HepG2 (cell line): ENCODE data around the gene TALDO1. TPM values are rescaled to one million over a fixed set of nuclear protein-coding genes. Genes with fewer than 3 reads are reported as not detected.

Experiments
- AGO1 ChIP-seq: fragments of 200-400 bp; formaldehyde crosslinking; IDR thresholded peaks from 2 replicates; pipeline ENCODE4 v1.6.1; 2017; ENCODE audit warnings: mild to moderate bottlenecking, low read depth, low read length, moderate library complexity; ENCODE audit not compliant: poor library complexity, severe bottlenecking
- ARNTL ChIP-seq: sonication (generic); formaldehyde crosslinking; IDR thresholded peaks from 2 replicates; pipeline ENCODE4 v1.4.0; 2020; ENCODE audit warnings: mild to moderate bottlenecking, missing genetic modification reagents
- CREB1 ChIP-seq, 2 experiments: fragments of 450-650 bp in 1 of 2; IDR thresholded peaks; 2 replicates each; pipeline ENCODE4 v1.6.1; 2016 to 2017; ENCODE audit warnings: control low read depth in 1 of 2, mild to moderate bottlenecking in 1 of 2, missing compliant biosample characterization in 1 of 2, missing genetic modification characterization in 1 of 2
- FIP1L1 ChIP-seq: fragments of 200-400 bp; formaldehyde crosslinking; IDR thresholded peaks from 2 replicates; pipeline ENCODE4 v1.6.1; 2018; ENCODE audit warnings: low read depth, mild to moderate bottlenecking, low read length, moderate library complexity, borderline replicate concordance; ENCODE audit not compliant: insufficient read depth
- HMG20B ChIP-seq: conservative IDR thresholded peaks from 2 replicates; pipeline ENCODE4 v1.6.1; 2016; ENCODE audit warnings: missing genetic modification reagents, missing compliant biosample characterization
- ISX ChIP-seq: sonication (generic); formaldehyde crosslinking; conservative IDR thresholded peaks from 2 replicates; pipeline ENCODE4 v1.5.0; 2020; ENCODE audit warnings: missing genetic modification reagents
- KDM2A ChIP-seq: sonication (generic); formaldehyde crosslinking; IDR thresholded peaks from 2 replicates; pipeline ENCODE4 v1.4.0; 2020; ENCODE audit warnings: low read depth, missing genetic modification reagents, borderline replicate concordance
- MAZ ChIP-seq, 2 experiments: sonication (generic) in 1 of 2; formaldehyde crosslinking in 1 of 2; IDR thresholded peaks; 2 replicates each; pipeline versions ENCODE4 v1.5.0 to v1.6.1; 2012 to 2020; ENCODE audit warnings: low read depth in 2 of 2, mild to moderate bottlenecking in 2 of 2, borderline replicate concordance in 1 of 2, improper control_type of control experiment in 1 of 2, low read length in 1 of 2, missing genetic modification reagents in 1 of 2, moderate library complexity in 1 of 2
- MED8 ChIP-seq: sonication (generic); formaldehyde crosslinking; IDR thresholded peaks from 2 replicates; pipeline ENCODE4 v1.8.1; 2023; ENCODE audit warnings: mild to moderate bottlenecking, missing genetic modification reagents; ENCODE audit not compliant: insufficient replicate concordance
- RAD51 ChIP-seq: fragments of 450-650 bp; IDR thresholded peaks from 2 replicates; pipeline ENCODE4 v1.6.1; 2016; ENCODE audit warnings: borderline replicate concordance
- RNF2 ChIP-seq: fragments of 450-650 bp; conservative IDR thresholded peaks from 2 replicates; pipeline ENCODE4 v1.6.1; 2016; ENCODE audit warnings: low read depth
- TAF15 ChIP-seq: fragments of 200-400 bp; formaldehyde crosslinking; IDR thresholded peaks from one replicate; pipeline ENCODE4 v1.6.1; 2018; ENCODE audit warnings: mild to moderate bottlenecking, low read depth, low read length; ENCODE audit not compliant: poor library complexity, severe bottlenecking
- TGIF2 ChIP-seq: IDR thresholded peaks from 2 replicates; pipeline ENCODE4 v1.6.1; 2016; ENCODE audit warnings: control low read depth, missing compliant biosample characterization
- TOPORS ChIP-seq: sonication (generic); formaldehyde crosslinking; IDR thresholded peaks from 2 replicates; pipeline ENCODE4 v1.8.0; 2023; ENCODE audit warnings: mild to moderate bottlenecking, missing genetic modification reagents
- U2AF1 ChIP-seq: fragments of 200-400 bp; formaldehyde crosslinking; optimal IDR thresholded peaks from 2 replicates; pipeline ENCODE3; 2017; ENCODE audit warnings: mild to moderate bottlenecking, low read depth, low read length
- ZBTB3 ChIP-seq: sonication (generic); formaldehyde crosslinking; IDR thresholded peaks from 2 replicates; pipeline ENCODE4 v1.4.0; 2020; ENCODE audit warnings: low read depth, mild to moderate bottlenecking, moderate library complexity, missing genetic modification reagents, borderline replicate concordance
- ZFP36 ChIP-seq: fragments of 150-350 bp; IDR thresholded peaks from 2 replicates; pipeline ENCODE4 v1.6.1; 2018; ENCODE audit warnings: borderline replicate concordance, low read length, low read depth; ENCODE audit not compliant: partially characterized antibody
- ZFP37 ChIP-seq: sonication (generic); formaldehyde crosslinking; IDR thresholded peaks from 2 replicates; pipeline ENCODE4 v1.4.0; 2020; ENCODE audit warnings: missing genetic modification reagents, borderline replicate concordance
- ZNF124 ChIP-seq: sonication (generic); formaldehyde crosslinking; IDR thresholded peaks from 2 replicates; pipeline ENCODE4 v1.4.0; 2020; ENCODE audit warnings: missing genetic modification reagents
- ZNF3 ChIP-seq: IDR thresholded peaks from 2 replicates; pipeline ENCODE4 v1.7.0; 2017; ENCODE audit warnings: inconsistent platforms
- ZNF530 ChIP-seq: sonication (generic); formaldehyde crosslinking; IDR thresholded peaks from 2 replicates; pipeline ENCODE4 v1.5.0; 2020; ENCODE audit warnings: low read depth, mild to moderate bottlenecking, missing genetic modification reagents
- ZNF546 ChIP-seq: sonication (generic); formaldehyde crosslinking; conservative IDR thresholded peaks from 2 replicates; pipeline ENCODE4 v1.8.1; 2023; ENCODE audit warnings: mild to moderate bottlenecking, missing genetic modification reagents
- ZSCAN30 ChIP-seq: sonication (generic); formaldehyde crosslinking; IDR thresholded peaks from 2 replicates; pipeline ENCODE4 v1.5.0; 2020; ENCODE audit warnings: mild to moderate bottlenecking, missing genetic modification reagents
- polyA plus RNA-seq, 8 experiments: library from polyadenylated mRNA; depleted of rRNA in 3 of 8; stranded (reverse) in 7 of 8; unstranded in 1 of 8; fragments of >200 nt; fragmentation: Illumina TruSeq in 4 of 8; extraction: Trizol in 4 of 8; gene quantifications; 2 replicates each; pipeline versions ENCODE4 v1.2.1 to v1.2.3, GENCODE V29; 2011 to 2016; ENCODE audit warnings: low read depth in 4 of 8, missing spikeins in 1 of 8, mixed read lengths in 1 of 8; ENCODE audit not compliant: insufficient read depth in 1 of 8
- total RNA-seq, 5 experiments: library from RNA; depleted of rRNA; stranded (reverse); fragments of >200 nt; fragmentation: Illumina TruSeq; extraction: Trizol; gene quantifications; 2 replicates each; pipeline ENCODE4 v1.2.3, GENCODE V29; 2016; ENCODE audit warnings: low read depth in 1 of 5
- TF ChIP-seq, protein P1 (sequence below): sonication (generic); formaldehyde crosslinking; IDR thresholded peaks from 2 replicates; pipeline ENCODE4 v1.4.0; 2020; ENCODE audit warnings: mild to moderate bottlenecking, low read depth, missing genetic modification reagents
- TF ChIP-seq, protein P2 (sequence below): IDR thresholded peaks from 2 replicates; pipeline ENCODE4 v1.6.1; 2018; ENCODE audit warnings: missing genetic modification reagents, mild to moderate bottlenecking, missing compliant biosample characterization
- TF ChIP-seq, protein P3 (sequence below): IDR thresholded peaks from 2 replicates; pipeline ENCODE4 v1.6.1; 2018; ENCODE audit warnings: missing genetic modification reagents

The TALDO1 gene
- total and polyA plus RNA-seq, 2 of the 13 experiments (the other 11 are each of a cell fraction or from before 2014, with no cell fraction given): 107 to 240 TPM

DNA sequence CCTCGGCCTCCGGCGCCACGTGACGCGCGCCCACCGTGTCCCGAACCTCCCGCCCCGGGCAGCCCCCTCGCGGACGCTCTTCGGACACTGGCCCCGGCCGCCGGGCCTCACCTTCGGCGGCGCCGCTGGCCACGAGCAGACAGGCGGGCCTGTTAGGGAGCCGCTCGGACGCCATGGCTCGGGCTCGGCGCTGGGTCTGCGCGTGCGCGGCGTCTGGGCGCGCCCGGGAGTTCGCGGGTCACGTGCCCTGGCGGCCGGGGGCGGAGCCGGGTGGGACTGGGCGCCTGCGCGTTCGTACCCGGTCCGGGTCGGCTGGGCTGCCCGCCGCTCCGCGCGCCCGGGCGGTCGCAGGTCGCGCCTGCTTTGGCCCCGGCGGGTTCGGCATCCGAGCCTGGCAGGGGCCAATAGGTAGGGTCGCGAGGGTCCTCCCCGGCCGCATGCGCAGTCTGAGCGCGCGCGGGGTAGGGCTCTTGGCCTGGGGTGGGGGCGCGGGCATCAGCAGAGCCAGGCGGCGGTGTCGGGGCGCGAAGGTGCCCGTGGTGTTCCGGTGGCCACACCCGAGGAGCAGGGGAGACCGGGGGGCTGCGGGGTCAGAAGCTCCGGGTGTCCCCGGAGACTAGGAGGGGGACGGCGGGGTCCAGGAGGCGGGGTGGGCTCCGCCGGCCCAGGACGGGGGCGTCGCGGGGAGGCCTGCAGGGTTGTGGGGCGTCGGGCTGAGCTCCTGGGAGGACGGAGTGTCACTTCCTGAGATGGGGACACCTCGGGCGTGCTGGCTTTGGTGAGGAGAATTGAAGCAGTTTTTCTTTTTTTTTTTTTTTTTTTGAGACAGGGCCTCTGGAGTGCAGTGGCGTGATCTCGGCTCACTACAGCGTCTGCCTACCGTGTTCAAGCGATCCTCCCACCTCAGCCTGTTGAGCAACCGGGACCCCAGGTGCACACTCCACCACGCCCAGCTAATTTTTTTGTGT lies 30.3 kb downstream of the TALDO1 start, which contains the start of gene GATD1 (continued):
- TF ChIP-seq FIP1L1 (no peak), RAD51 (no peak), ZNF530 (CRISPR knock-in tag) (no peak), U2AF1 (no peak), ZFP37 (CRISPR knock-in tag) (no peak), ARNTL (peak; percentile 58; the same call in 1 of the 2 replicates), HMG20B (CRISPR knock-in tag) (no peak), KDM2A (CRISPR knock-in tag) (no peak; the same call in 1 of the 2 replicates), MED8 (no peak), ZNF3 (CRISPR knock-in tag) (no peak), TGIF2 (CRISPR knock-in tag) (no peak), ZFP36 (no peak), MAZ (IDR thresholded peaks at IDR 0.05; ENCODE audit: borderline replicate concordance, low read depth, low read length) (no peak; the same call in 1 of the 2 replicates), MAZ (CRISPR knock-in tag; IDR thresholded peaks at IDR 0.05; ENCODE audit: low read depth) (peak; percentile 86), AGO1 (no peak), TOPORS (CRISPR knock-in tag) (0 out of 2 replicates have a peak, but pooled peaks have one; percentile 65), RNF2 (no peak), CREB1 (IDR thresholded peaks at IDR 0.05) (no peak), CREB1 (CRISPR knock-in tag; IDR thresholded peaks at IDR 0.05) (no peak), ZSCAN30 (CRISPR knock-in tag) (no peak), TAF15 (no peak), ISX (CRISPR knock-in tag) (0 out of 2 replicates have a peak, but pooled peaks have one; percentile 27), ZNF546 (CRISPR knock-in tag) (0 out of 2 replicates have a peak, but pooled peaks have one; percentile 21), ZBTB3 (CRISPR knock-in tag) (no peak), ZNF124 (CRISPR knock-in tag) (no peak)
- TF ChIP-seq, protein P1, sequence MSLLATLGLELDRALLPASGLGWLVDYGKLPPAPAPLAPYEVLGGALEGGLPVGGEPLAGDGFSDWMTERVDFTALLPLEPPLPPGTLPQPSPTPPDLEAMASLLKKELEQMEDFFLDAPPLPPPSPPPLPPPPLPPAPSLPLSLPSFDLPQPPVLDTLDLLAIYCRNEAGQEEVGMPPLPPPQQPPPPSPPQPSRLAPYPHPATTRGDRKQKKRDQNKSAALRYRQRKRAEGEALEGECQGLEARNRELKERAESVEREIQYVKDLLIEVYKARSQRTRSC: peak; percentile 41; the same call in 1 of the 2 replicates
- TF ChIP-seq, protein P2, sequence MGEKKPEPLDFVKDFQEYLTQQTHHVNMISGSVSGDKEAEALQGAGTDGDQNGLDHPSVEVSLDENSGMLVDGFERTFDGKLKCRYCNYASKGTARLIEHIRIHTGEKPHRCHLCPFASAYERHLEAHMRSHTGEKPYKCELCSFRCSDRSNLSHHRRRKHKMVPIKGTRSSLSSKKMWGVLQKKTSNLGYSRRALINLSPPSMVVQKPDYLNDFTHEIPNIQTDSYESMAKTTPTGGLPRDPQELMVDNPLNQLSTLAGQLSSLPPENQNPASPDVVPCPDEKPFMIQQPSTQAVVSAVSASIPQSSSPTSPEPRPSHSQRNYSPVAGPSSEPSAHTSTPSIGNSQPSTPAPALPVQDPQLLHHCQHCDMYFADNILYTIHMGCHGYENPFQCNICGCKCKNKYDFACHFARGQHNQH: no peak; the same call in 1 of the 2 replicates
- TF ChIP-seq, protein P3, sequence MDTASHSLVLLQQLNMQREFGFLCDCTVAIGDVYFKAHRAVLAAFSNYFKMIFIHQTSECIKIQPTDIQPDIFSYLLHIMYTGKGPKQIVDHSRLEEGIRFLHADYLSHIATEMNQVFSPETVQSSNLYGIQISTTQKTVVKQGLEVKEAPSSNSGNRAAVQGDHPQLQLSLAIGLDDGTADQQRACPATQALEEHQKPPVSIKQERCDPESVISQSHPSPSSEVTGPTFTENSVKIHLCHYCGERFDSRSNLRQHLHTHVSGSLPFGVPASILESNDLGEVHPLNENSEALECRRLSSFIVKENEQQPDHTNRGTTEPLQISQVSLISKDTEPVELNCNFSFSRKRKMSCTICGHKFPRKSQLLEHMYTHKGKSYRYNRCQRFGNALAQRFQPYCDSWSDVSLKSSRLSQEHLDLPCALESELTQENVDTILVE (CRISPR knock-in tag): no peak
